NCI-H2081 (cell line): ENCODE data around the gene TRH.

Experiments used
- DNase-seq, 2 experiments: peaks; one replicate each; lab custom pipeline; 2025; lab: John Stamatoyannopoulos, UW

The TRH gene

GRCh38 chr3:129974564-129974832 is at the start of gene TRH:
TSS of gene TRH (plus strand) at chr3:129974720. CDS start at chr3:129975817, 1,097 bp downstream.
- DNase-seq, result no peak

DNA sequence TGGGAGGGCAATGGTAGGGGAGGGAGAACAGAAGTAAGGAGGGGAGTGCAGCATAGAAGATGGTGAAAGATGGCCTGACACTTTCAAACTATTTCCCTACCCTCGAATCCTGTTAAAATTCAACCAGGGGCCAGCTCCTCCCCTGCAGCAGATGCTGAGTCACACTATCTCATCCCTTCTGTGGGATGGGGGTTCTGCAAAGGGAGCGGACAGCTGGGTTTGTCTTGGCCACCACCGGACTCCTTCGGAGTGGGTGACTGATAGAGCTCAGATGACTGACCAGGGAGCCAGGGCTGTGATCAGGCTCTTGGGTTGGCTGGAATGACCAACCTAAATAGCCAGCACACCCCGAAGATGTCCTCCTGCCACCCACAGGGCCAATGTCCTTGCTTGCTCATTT is 47.4 kb upstream of the TRH start:
- no peak for DNase-seq

- no peak for DNase-seq
These were observed 45.1 kb upstream of the TRH start for GRCh38 chr3:129929383-129929782.

GRCh38 chr3:129933471-129933870 is 41.0 kb upstream of the TRH start:
- no peak for DNase-seq

- peak; percentile 19 to 38 for DNase-seq
These were observed 40.0 kb upstream of the TRH start for GRCh38 chr3:129934234-129935123.

DNA sequence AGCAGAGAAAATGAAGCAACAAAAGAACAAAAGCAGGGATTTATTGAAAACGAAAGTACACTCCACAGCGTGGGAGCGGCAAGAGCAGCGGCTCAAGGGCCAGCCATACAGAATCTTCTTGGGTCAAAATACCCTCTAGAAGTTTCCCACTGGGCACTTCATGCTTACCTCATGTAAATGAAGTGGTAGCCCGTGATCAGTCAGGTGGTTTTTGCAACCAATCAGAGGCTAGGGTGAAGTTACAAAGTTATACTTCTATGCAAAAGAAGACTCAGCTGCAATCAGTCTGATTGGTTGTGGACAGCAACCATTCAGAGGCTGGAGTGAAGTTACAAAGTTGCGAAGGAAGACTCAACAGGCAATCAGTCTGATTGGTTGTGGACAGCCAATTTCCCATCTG is 37.8 kb upstream of the TRH start:
- peak; percentile 26 to 56 for DNase-seq

GRCh38 chr3:129937717-129938116 is 36.8 kb upstream of the TRH start:
- no peak for DNase-seq

- no peak for DNase-seq
These were observed 36.2 kb upstream of the TRH start for GRCh38 chr3:129938140-129938930.

DNA sequence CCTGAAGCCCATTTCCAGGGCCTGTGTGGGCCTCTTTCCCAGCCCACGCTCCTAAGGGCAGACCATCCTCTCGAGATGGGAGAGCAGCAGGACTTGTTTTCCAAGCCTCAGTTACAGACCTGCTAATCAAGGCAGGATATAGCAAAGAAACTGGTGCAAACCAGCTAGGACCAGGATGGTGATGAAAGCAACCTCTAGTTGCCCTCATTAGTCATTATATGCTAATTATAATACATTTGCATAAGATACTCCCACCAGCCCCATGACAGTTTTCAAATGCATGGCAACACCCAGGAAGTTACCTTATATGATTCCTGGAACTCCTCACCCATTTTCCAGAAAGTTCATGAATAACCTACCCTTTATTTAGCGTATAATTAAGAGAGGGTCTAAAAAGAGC is 34.4 kb upstream of the TRH start:
- DNase-seq, result no peak

- peak; percentile 62 to 65 for DNase-seq
These were observed 32.2 kb upstream of the TRH start for GRCh38 chr3:129942296-129942695.

GRCh38 chr3:129943020-129943419 is 31.5 kb upstream of the TRH start:
- DNase-seq, result no peak

DNA sequence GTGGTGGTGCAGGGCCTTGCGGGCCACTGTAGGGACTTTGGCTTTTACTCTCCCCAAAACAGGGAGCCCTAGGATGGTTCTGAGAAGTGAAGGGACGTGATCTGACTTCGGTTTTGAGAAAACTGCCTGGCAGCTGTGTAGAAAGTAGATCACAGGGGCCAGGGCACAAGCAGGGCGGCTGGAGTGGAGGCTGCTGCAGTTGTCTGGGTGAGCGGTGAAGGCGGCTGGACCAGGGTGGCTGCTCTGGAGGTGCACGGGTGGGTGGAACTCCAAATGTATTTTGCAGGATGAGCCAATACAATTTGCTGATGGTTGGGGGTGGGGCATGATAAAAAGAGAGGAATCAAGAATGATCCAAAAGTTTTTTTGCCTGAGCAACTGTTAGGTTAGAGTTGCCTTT is 29.8 kb upstream of the TRH start:
- DNase-seq, result no peak

DNA sequence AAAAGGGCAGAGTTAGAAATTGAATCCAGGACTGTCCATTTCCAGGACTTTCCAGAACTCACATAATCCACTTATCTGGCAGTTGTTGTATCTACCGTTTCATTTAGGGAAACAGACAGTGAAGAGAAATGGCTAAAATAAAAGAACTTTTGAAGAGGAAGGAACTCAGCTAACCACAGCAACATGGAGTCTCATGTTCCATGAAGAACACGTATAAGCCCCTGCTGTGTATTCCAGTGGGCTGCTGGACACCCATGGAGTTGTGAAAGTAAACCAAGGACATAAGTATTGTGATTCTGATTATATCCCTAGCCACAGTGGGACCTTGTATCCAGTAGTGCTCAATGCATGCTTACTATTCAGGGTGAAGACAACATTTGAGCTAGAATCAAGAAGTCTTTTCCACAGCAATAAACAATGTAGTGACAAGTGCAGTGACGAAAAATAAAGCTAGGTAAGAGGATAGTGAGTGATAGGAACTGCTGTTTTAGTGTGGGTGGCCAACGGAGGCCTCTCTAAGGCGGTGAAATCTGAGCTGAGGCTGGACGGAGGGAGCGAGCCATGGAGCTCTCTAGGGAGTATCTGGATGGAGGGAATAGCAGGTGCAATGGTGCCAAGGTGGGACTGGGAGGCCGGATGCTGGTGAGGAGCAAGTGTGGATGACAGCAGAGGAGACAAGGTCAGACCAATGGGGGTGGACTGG is 26.8 kb upstream of the TRH start:
- DNase-seq, result no peak

- DNase-seq, result no peak
These were observed 24.0 kb upstream of the TRH start for GRCh38 chr3:129950318-129951046.

GRCh38 chr3:129952556-129953355 is 21.8 kb upstream of the TRH start:
- DNase-seq, result no peak

DNA sequence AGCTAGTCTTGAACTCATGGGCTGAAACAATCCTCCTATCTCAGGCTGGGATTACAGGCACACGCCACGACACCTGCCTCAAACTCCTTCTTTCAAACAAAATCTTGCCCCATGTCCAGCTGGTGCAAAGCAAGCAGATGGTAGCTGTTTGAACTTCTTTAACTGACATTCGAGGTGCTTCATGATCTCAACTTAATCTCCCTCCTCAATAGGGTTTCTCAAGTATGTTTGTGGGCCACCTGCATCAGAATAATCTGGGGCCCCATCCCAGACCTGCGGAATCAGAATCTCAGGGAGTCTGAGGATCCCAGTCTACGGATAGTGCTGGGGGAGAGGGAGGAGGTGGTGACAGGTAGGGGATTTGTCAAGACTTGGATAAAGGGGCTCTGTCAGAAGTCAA is 20.9 kb upstream of the TRH start:
- no peak for DNase-seq

- no peak for DNase-seq
These were observed 20.0 kb upstream of the TRH start for GRCh38 chr3:129954514-129954913.

GRCh38 chr3:129956936-129957335 is 17.6 kb upstream of the TRH start:
- DNase-seq, result no peak

GRCh38 chr3:129958755-129959154 is 15.8 kb upstream of the TRH start:
- no peak for DNase-seq

- DNase-seq, result no peak
These were observed 13.4 kb upstream of the TRH start for GRCh38 chr3:129961141-129961541.

DNA sequence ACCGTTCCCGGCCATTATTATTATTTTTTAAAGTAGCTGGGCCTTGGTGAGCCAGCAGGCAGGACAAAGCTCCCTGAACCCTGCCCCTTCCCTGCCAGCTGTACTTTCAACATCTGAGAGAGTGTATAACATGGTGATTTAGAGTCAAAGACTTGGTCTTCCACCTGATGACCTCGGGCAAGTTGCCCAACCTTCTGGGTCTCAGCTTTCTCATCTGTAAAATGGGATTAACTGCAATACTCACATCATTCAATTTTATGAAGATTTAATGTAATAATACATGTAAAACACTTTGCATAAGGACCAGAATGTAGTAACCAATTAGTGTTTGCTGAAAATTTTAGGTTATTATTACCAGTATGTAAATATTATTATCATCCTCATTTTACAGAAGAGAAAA is 11.9 kb upstream of the TRH start:
- DNase-seq, result no peak
